ENCODE results near the gene ZNF98. TPM values are rescaled to one million over a fixed set of nuclear protein-coding genes. Genes with fewer than 3 reads are reported as not detected.
A peak's percentile ranks its signal among the peaks of the same experiment; 100 is the strongest.

ZNF98 gene
- total RNA-seq (2021; ENCODE audit: unreplicated experiment) (not detected), Bru-seq, nascent RNA (percentile 2 among the genes with signal in this experiment), BruChase-seq, experiment 1, labeled RNA remaining after a 2-hour chase (percentile 4 among the genes with signal in this experiment), BruChase-seq, experiment 2, labeled RNA remaining after a 6-hour chase (not detected)
- not detected for polyA plus RNA-seq (2012; ENCODE audit: insufficient read length)
- long read RNA-seq: 0 reads

DNA sequence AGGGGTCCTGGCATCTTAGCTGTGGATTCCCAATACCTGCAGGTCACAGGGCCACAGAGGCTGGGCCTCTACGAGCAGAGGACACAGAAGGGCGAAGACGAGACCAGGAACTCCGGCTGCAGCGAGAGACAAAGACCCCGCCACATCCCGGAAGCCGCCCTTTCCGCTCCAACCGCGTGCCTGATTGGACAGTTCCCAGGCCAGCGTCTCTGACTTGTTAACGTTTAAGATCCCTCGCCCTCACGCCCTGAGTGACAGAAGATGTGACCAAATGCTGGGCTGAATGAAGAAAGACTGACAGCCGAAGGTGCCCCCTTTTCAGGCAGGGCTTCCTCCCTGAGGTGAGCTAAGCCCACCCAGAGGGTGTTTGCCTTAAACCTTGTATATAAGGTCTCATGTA lies at the start of gene ZNF98:
Gene ZNF98 (minus strand): TSS at position 136 of the 400 bp plus-strand sequence. CDS start 122 bp downstream, at position 14.
- TF ChIP-seq TCF7L2 (IDR thresholded peaks at IDR 0.05; ENCODE audit: low read depth, low read length) (no peak), POLR2AphosphoS5 (IDR thresholded peaks at IDR 0.05; ENCODE audit: low read depth, low read length) (no peak), REST (IDR thresholded peaks at IDR 0.05; ENCODE audit: insufficient read depth in 1 of 2, low read depth in 2 of 2, low read length in 1 of 2) (no peak), SIN3A (IDR thresholded peaks at IDR 0.05; ENCODE audit: borderline replicate concordance, insufficient read depth, low read depth, low read length) (no peak), CTCF (IDR thresholded peaks at IDR 0.05) (no peak)
- in situ Hi-C loops (cut with HindIII; ENCODE audit: low pct_unique_long_range_greater_than_20kb, low sequenced_read_pairs): no loop called here
- intact Hi-C loops (cut with micrococcal nuclease; ENCODE audit: unreplicated experiment): no loop called here
- no peak within 1 kb of the TSS for H3K4me3 ChIP-seq (ENCODE audit: low read depth in 2 of 2, low read length in 2 of 2)
- DNase-seq (ENCODE audit: low read depth, low spot score) (no peak), ATAC-seq (no peak)
- ChIA-PET CTCF (no interaction called here), POLR2A (no interaction called here)
- no peaks in the 10 kb centered on the region for H3K27me3 ChIP-seq (ENCODE audit: control insufficient read depth, insufficient read depth, low read length)
- no peak within 1 kb of the TSS for H3K27ac ChIP-seq (ENCODE audit: low read length)
- BruUV-seq (replicated peaks): no TSS peak
- H3K4me1 ChIP-seq (ENCODE audit: control insufficient read depth, insufficient read depth, low read length): no peaks in the 10 kb centered on the region
- no peaks in the 10 kb centered on the region for H3K36me3 ChIP-seq (ENCODE audit: control insufficient read depth, insufficient read depth, low read length)
- H3K9me3 ChIP-seq (ENCODE audit: control insufficient read depth, insufficient read depth, low read depth, low read length): no peaks in the 10 kb centered on the region

DNA sequence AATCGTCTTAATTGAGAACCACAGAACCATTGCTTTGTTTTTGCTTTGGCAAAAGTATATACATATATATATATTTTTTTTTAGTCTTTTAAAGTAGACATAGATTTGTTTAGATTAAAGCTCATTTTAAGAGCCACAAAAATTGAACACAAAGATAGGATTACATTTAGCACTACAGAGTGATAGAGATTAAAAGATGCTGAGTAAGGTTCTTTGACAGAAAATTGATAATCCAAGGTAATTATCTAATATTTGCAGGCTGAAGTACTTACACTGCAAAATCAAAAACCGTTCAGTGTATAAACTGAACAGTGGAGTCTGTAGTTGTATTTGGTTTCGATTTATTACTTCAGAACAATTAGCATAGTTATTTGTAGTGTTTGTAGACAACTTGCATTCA lies 24.5 kb upstream of the ZNF98 start:
- no peak overlapping the region for H3K27ac ChIP-seq (ENCODE audit: low read length)
- intact Hi-C loops (cut with micrococcal nuclease; ENCODE audit: unreplicated experiment) (no loop called here), in situ Hi-C loops (cut with HindIII; ENCODE audit: low pct_unique_long_range_greater_than_20kb, low sequenced_read_pairs) (no loop called here)
- DNase-seq (ENCODE audit: low read depth, low spot score): no peak
- no TSS peak for BruUV-seq (replicated peaks)
- no peak overlapping the region for H3K4me3 ChIP-seq (ENCODE audit: low read depth in 2 of 2, low read length in 2 of 2)
- H3K4me1 ChIP-seq (ENCODE audit: control insufficient read depth, insufficient read depth, low read length): no peaks in the 10 kb centered on the region
- TF ChIP-seq CTCF (IDR thresholded peaks at IDR 0.05) (no peak), TCF7L2 (IDR thresholded peaks at IDR 0.05; ENCODE audit: low read depth, low read length) (no peak), REST (IDR thresholded peaks at IDR 0.05; ENCODE audit: insufficient read depth in 1 of 2, low read depth in 2 of 2, low read length in 1 of 2) (no peak), POLR2AphosphoS5 (IDR thresholded peaks at IDR 0.05; ENCODE audit: low read depth, low read length) (no peak), SIN3A (IDR thresholded peaks at IDR 0.05; ENCODE audit: borderline replicate concordance, insufficient read depth, low read depth, low read length) (no peak)
- CTCF ChIA-PET: no interaction called here
- no peaks in the 10 kb centered on the region for H3K27me3 ChIP-seq (ENCODE audit: control insufficient read depth, insufficient read depth, low read length)
- H3K9me3 ChIP-seq (ENCODE audit: control insufficient read depth, insufficient read depth, low read depth, low read length): no peaks in the 10 kb centered on the region
- no peaks in the 10 kb centered on the region for H3K36me3 ChIP-seq (ENCODE audit: control insufficient read depth, insufficient read depth, low read length)
- ATAC-seq: no peak
- POLR2A ChIA-PET: no interaction called here

Data from Panc1 (cell line).